HCT116 (cell line): Measurements from ENCODE around the gene SLC39A13. TPM values are rescaled to one million over a fixed set of nuclear protein-coding genes. Genes with fewer than 3 reads are reported as not detected.

Source experiments
- ATAC-seq: fragments of 200-7000 bp; cut with Tn5 transposase; 2 replicates; pipeline ENCODE4 v1.9.1; 2020; ENCODE audit warnings: mild to moderate bottlenecking, moderate library complexity
- BruUV-seq: library from RNA; stranded (reverse); fragments of 400-500 nt; replicated peaks from 2 replicates; lab custom pipeline; 2021; lab: Mats Ljungman, UMichigan
- CTCF ChIA-PET: fragments of 300-600 bp; sonication (Branson Sonifier 250); formaldehyde crosslinking; loops from one replicate; lab custom pipeline; 2021; ENCODE audit warnings: antibody characterized with exemption; lab: Charles Lee
- POLR2A ChIA-PET: fragments of 300-600, 350-600 bp; sonication (Branson Sonifier 250); formaldehyde crosslinking; loops from one replicate; lab custom pipeline; 2021; ENCODE audit warnings: antibody characterized with exemption; lab: Charles Lee
- RAD21 ChIA-PET, 2 experiments: fragments of 300-600 bp; sonication (Branson Sonifier 250); formaldehyde crosslinking; loops; one replicate each; lab custom pipeline; 2023; ENCODE audit warnings: low total read pairs in 2 of 2; ENCODE audit not compliant: uncharacterized antibody in 2 of 2, unreplicated experiment in 2 of 2, low non-redundant PET in 1 of 2; lab: Charles Lee
- DNase-seq: peaks from one replicate; pipeline ENCODE4 v3.0.0-alpha.2; 2010; ENCODE audit warnings: low read depth, low spot score
- H2AFZ ChIP-seq: fragments of 200-600 bp; shearing (Covaris generic), sonication (generic); 2 replicates; pipeline ENCODE4 v1.6.1; 2017; ENCODE audit warnings: low read depth, mixed run types, mixed read lengths, antibody characterized with exemption, low read length; ENCODE audit not compliant: poor library complexity, severe bottlenecking
- H3K27ac ChIP-seq: 2 replicates; pipeline ENCODE4 v1.5.1; 2012; ENCODE audit warnings: low read depth, low read length
- H3K27me3 ChIP-seq: fragments of 200-600 bp; sonication (generic); 2 replicates; pipeline ENCODE4 v1.6.1; 2016; ENCODE audit warnings: mixed run types, low read length, mixed read lengths; ENCODE audit not compliant: insufficient read depth
- H3K36me3 ChIP-seq, 2 experiments: fragments of 200-500 bp in 1 of 2; fragments of 200-600 bp in 1 of 2; sonication (Bioruptor generic) in 1 of 2; sonication (generic) in 1 of 2; 2 replicates each; pipeline versions ENCODE4 v1.5.1 to v1.6.1; 2014 to 2016; ENCODE audit warnings: low read length in 2 of 2, inconsistent platforms in 1 of 2, mixed read lengths in 1 of 2, mixed run types in 1 of 2; ENCODE audit not compliant: insufficient read depth in 2 of 2, control insufficient read depth in 1 of 2
- H3K4me1 ChIP-seq, 2 experiments: fragments of 200-600 bp in 1 of 2; sonication (generic) in 1 of 2; 2 replicates each; pipeline versions ENCODE4 v1.5.1 to v1.6.1; 2012 to 2017; ENCODE audit warnings: low read length in 2 of 2, inconsistent platforms in 1 of 2, mild to moderate bottlenecking in 1 of 2, mixed read lengths in 1 of 2, mixed run types in 1 of 2, moderate library complexity in 1 of 2; ENCODE audit not compliant: insufficient read depth in 2 of 2, control insufficient read depth in 1 of 2
- H3K4me2 ChIP-seq: fragments of 200-600 bp; sonication (generic); 2 replicates; pipeline ENCODE4 v1.6.1; 2017; ENCODE audit warnings: mixed run types, low read length, mixed read lengths
- H3K4me3 ChIP-seq, 2 experiments: fragments of 200-600 bp in 1 of 2; sonication (generic) in 1 of 2; replicated peaks in 1 of 2; 2 replicates each; pipeline ENCODE4 v1.5.1; 2011 to 2016; ENCODE audit warnings: low read length in 2 of 2, control low read depth in 1 of 2, low read depth in 1 of 2, mild to moderate bottlenecking in 1 of 2, mixed read lengths in 1 of 2, mixed run types in 1 of 2
- H3K79me2 ChIP-seq: fragments of 200-600 bp; sonication (generic); 2 replicates; pipeline ENCODE4 v1.6.1; 2017; ENCODE audit warnings: mild to moderate bottlenecking, mixed run types, low read length, moderate library complexity, mixed read lengths; ENCODE audit not compliant: insufficient read depth
- H3K9ac ChIP-seq: fragments of 200-600 bp; sonication (generic); 2 replicates; pipeline ENCODE4 v1.6.1; 2016; ENCODE audit warnings: low read length, mixed read lengths
- H3K9me2 ChIP-seq: fragments of 200-600 bp; sonication (generic), shearing (Covaris generic); 2 replicates; pipeline ENCODE4 v1.6.1; 2017; ENCODE audit warnings: mixed run types, mild to moderate bottlenecking, moderate library complexity; ENCODE audit not compliant: insufficient read depth
- H3K9me3 ChIP-seq, 2 experiments: fragments of 200-500 bp in 1 of 2; fragments of 200-600 bp in 1 of 2; sonication (Bioruptor generic) in 1 of 2; sonication (generic) in 1 of 2; 2 replicates each; pipeline ENCODE4 v1.6.1; 2014 to 2017; ENCODE audit warnings: low read length in 2 of 2, mixed read lengths in 2 of 2, inconsistent platforms in 1 of 2, low read depth in 1 of 2, mild to moderate bottlenecking in 1 of 2, mixed run types in 1 of 2, moderate library complexity in 1 of 2; ENCODE audit not compliant: control insufficient read depth in 1 of 2, insufficient read depth in 1 of 2
- H4K20me1 ChIP-seq: fragments of 200-600 bp; sonication (generic), shearing (Covaris generic); 2 replicates; pipeline ENCODE4 v1.6.1; 2017; ENCODE audit warnings: mixed run types, mild to moderate bottlenecking, moderate library complexity; ENCODE audit not compliant: insufficient read depth
- CBX3 ChIP-seq: IDR thresholded peaks from 2 replicates; pipeline ENCODE4 v1.6.1; 2012; ENCODE audit warnings: low read depth
- CEBPB ChIP-seq: IDR thresholded peaks from 2 replicates; pipeline ENCODE4 v1.6.1; 2012; ENCODE audit warnings: low read depth
- ELF1 ChIP-seq: IDR thresholded peaks from 2 replicates; pipeline ENCODE4 v1.6.1; 2012; ENCODE audit warnings: low read depth, borderline replicate concordance
- EZH2phosphoT487 ChIP-seq: fragments of 200-600 bp; IDR thresholded peaks from 2 replicates; pipeline ENCODE4 v1.6.1; 2018; ENCODE audit warnings: antibody characterized with exemption, borderline replicate concordance
- FOSL1 ChIP-seq: IDR thresholded peaks from 2 replicates; pipeline ENCODE4 v1.6.1; 2012; ENCODE audit warnings: low read depth
- MAX ChIP-seq: IDR thresholded peaks from 2 replicates; pipeline ENCODE4 v1.6.1; 2012
- POLR2A ChIP-seq: IDR thresholded peaks from 2 replicates; pipeline ENCODE4 v1.7.0; 2011; ENCODE audit warnings: borderline replicate concordance; ENCODE audit not compliant: insufficient read depth, insufficient read length; ENCODE audit errors: extremely low read depth
- POLR2AphosphoS5 ChIP-seq: IDR thresholded peaks from 2 replicates; pipeline ENCODE4 v1.6.1; 2011; ENCODE audit warnings: mild to moderate bottlenecking, low read depth, low read length, moderate library complexity
- RAD21 ChIP-seq: IDR thresholded peaks from 2 replicates; pipeline ENCODE4 v1.6.1; 2012; ENCODE audit warnings: low read depth, mild to moderate bottlenecking
- SIN3A ChIP-seq: IDR thresholded peaks from 2 replicates; pipeline ENCODE4 v1.6.1; 2012; ENCODE audit warnings: low read depth
- SP1 ChIP-seq: IDR thresholded peaks from 2 replicates; pipeline ENCODE4 v1.6.1; 2012; ENCODE audit warnings: low read depth
- SRF ChIP-seq: IDR thresholded peaks from 2 replicates; pipeline ENCODE4 v1.6.1; 2012; ENCODE audit warnings: low read depth
- TCF7L2 ChIP-seq: IDR thresholded peaks from 2 replicates; pipeline ENCODE4 v1.7.0; 2011; ENCODE audit warnings: borderline replicate concordance, inconsistent platforms; ENCODE audit not compliant: insufficient read depth, insufficient read length; ENCODE audit errors: extremely low read depth
- YY1 ChIP-seq: IDR thresholded peaks from 2 replicates; pipeline ENCODE4 v1.6.1; 2011; ENCODE audit warnings: low read length, low read depth, moderate library complexity, mild to moderate bottlenecking; ENCODE audit not compliant: insufficient replicate concordance; ENCODE audit errors: extremely low read depth
- ZFX ChIP-seq: fragments of 450-650 bp; IDR thresholded peaks from 2 replicates; pipeline ENCODE4 v1.6.1; 2017
- ZNF274 ChIP-seq: fragments of 200-500 bp; sonication (Bioruptor generic); IDR thresholded peaks from 2 replicates; pipeline ENCODE4 v1.6.1; 2014; ENCODE audit warnings: mild to moderate bottlenecking, low read depth, low read length, inconsistent platforms
- intact Hi-C: fragments of 100-400 bp; cut with micrococcal nuclease; formaldehyde crosslinking; loops from 2 replicates; pipeline ENCODE4 v1.10.0; 2022
- total RNA-seq: library from RNA; stranded (reverse); gene quantifications from one replicate; pipeline ENCODE4 v1.2.1, GENCODE V29; 2021; ENCODE audit not compliant: unreplicated experiment
- TF ChIP-seq, protein P1 (sequence below): IDR thresholded peaks from 2 replicates; pipeline ENCODE4 v1.6.1; 2011; ENCODE audit warnings: mild to moderate bottlenecking, low read length, moderate library complexity; ENCODE audit not compliant: insufficient replicate concordance; ENCODE audit errors: extremely low read depth
- TF ChIP-seq, protein P2 (sequence below): IDR thresholded peaks from 2 replicates; pipeline ENCODE4 v1.6.1; 2012; ENCODE audit warnings: low read depth
- TF ChIP-seq, protein P3 (sequence below): IDR thresholded peaks from 2 replicates; pipeline ENCODE4 v1.6.1; 2012

The SLC39A13 gene
- total RNA-seq, 1 experiment from 2014 or later: 23.9 TPM

DNA sequence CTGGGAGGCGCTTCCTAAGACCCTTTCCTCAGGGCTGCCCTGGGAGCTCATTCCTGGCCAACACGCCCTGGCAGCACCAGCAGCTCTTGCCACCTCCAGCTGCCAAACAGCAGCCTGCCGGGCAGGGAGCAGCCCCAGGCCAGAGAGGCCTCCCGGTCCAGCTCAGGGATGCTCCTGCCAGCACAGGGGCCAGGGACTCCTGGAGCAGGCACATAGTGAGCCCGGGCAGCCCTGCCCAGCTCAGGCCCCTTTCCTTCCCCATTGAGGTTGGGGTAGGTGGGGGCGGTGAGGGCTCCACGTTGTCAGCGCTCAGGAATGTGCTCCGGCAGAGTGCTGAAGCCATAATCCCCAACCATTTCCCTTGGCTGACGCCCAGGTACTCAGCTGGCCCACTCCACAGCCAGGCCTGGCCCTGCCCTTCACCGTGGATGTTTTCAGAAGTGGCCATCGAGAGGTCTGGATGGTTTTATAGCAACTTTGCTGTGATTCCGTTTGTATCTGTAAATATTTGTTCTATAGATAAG is 7.6 kb downstream of the SLC39A13 start (continued):
- TF ChIP-seq, protein P1, sequence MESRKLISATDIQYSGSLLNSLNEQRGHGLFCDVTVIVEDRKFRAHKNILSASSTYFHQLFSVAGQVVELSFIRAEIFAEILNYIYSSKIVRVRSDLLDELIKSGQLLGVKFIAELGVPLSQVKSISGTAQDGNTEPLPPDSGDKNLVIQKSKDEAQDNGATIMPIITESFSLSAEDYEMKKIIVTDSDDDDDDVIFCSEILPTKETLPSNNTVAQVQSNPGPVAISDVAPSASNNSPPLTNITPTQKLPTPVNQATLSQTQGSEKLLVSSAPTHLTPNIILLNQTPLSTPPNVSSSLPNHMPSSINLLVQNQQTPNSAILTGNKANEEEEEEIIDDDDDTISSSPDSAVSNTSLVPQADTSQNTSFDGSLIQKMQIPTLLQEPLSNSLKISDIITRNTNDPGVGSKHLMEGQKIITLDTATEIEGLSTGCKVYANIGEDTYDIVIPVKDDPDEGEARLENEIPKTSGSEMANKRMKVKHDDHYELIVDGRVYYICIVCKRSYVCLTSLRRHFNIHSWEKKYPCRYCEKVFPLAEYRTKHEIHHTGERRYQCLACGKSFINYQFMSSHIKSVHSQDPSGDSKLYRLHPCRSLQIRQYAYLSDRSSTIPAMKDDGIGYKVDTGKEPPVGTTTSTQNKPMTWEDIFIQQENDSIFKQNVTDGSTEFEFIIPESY: no peak
- TF ChIP-seq POLR2AphosphoS5: peak; percentile 72

GRCh38 chr11:47417712-47418111 is 9.3 kb downstream of the SLC39A13 start:
- ChIA-PET RAD21 (no interaction called here), CTCF (no interaction called here)
- TF ChIP-seq FOSL1 (no peak), ELF1 (no peak), YY1 (no peak), ZNF274 (no peak), RAD21 (no peak), CBX3 (no peak), SIN3A (no peak), TCF7L2 (no peak), MAX (no peak), SP1 (no peak), ZFX (no peak), EZH2phosphoT487 (no peak), SRF (no peak), CEBPB (no peak), POLR2A (no peak)
- TF ChIP-seq, protein P2, sequence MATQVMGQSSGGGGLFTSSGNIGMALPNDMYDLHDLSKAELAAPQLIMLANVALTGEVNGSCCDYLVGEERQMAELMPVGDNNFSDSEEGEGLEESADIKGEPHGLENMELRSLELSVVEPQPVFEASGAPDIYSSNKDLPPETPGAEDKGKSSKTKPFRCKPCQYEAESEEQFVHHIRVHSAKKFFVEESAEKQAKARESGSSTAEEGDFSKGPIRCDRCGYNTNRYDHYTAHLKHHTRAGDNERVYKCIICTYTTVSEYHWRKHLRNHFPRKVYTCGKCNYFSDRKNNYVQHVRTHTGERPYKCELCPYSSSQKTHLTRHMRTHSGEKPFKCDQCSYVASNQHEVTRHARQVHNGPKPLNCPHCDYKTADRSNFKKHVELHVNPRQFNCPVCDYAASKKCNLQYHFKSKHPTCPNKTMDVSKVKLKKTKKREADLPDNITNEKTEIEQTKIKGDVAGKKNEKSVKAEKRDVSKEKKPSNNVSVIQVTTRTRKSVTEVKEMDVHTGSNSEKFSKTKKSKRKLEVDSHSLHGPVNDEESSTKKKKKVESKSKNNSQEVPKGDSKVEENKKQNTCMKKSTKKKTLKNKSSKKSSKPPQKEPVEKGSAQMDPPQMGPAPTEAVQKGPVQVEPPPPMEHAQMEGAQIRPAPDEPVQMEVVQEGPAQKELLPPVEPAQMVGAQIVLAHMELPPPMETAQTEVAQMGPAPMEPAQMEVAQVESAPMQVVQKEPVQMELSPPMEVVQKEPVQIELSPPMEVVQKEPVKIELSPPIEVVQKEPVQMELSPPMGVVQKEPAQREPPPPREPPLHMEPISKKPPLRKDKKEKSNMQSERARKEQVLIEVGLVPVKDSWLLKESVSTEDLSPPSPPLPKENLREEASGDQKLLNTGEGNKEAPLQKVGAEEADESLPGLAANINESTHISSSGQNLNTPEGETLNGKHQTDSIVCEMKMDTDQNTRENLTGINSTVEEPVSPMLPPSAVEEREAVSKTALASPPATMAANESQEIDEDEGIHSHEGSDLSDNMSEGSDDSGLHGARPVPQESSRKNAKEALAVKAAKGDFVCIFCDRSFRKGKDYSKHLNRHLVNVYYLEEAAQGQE: no peak
- TF ChIP-seq, protein P3, sequence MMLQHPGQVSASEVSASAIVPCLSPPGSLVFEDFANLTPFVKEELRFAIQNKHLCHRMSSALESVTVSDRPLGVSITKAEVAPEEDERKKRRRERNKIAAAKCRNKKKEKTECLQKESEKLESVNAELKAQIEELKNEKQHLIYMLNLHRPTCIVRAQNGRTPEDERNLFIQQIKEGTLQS: no peak
- TF ChIP-seq, protein P1: no peak

More at GRCh38 chr11:47417712-47418111, 9.3 kb downstream of the SLC39A13 start:
- peaks cover 20 to 39% of the 10 kb centered on the region in 2 experiments for H3K36me3 ChIP-seq
- H3K4me2 ChIP-seq: no peak overlapping the region
- intact Hi-C loops: no loop called here
- no TSS peak for BruUV-seq
- H3K4me1 ChIP-seq: peaks cover 25 to 44% of the 10 kb centered on the region in 2 experiments
- ATAC-seq (no peak), DNase-seq (no peak)
- no peaks in the 10 kb centered on the region for H4K20me1 ChIP-seq
- no peaks in the 10 kb centered on the region for H3K9me2 ChIP-seq
- H3K9me3 ChIP-seq: no peaks in the 10 kb centered on the region
- no peak overlapping the region for H3K9ac ChIP-seq
- POLR2A ChIA-PET: no interaction called here
- H3K4me3 ChIP-seq: no peak overlapping the region
- H3K27me3 ChIP-seq: no peaks in the 10 kb centered on the region
- H3K79me2 ChIP-seq: peaks cover 17% of the 10 kb centered on the region
- H2AFZ ChIP-seq: no peak overlapping the region
- no peak overlapping the region; the same call in 1 of the 2 replicates for H3K27ac ChIP-seq
